GM12878 (cell line): ENCODE measurements around the gene UXT. TPM values are rescaled to one million over a fixed set of nuclear protein-coding genes. Genes with fewer than 3 reads are reported as not detected.

ENCODE experiments used
- BHLHE40 ChIP-seq, 2 experiments: fragments of 450-650 bp in 1 of 2; IDR thresholded peaks; 2 replicates each; pipeline ENCODE4 v1.6.1; 2011 to 2017; ENCODE audit warnings: low read depth in 2 of 2, borderline replicate concordance in 1 of 2, improper control_type of control experiment in 1 of 2, low read length in 1 of 2, mild to moderate bottlenecking in 1 of 2
- CEBPB ChIP-seq, 2 experiments: fragments of 150-350 bp in 1 of 2; IDR thresholded peaks; 2 replicates each; pipeline ENCODE4 v1.6.1; 2012 to 2014; ENCODE audit warnings: low read depth in 2 of 2, low read length in 2 of 2, borderline replicate concordance in 1 of 2, inconsistent platforms in 1 of 2
- CHD1 ChIP-seq: IDR thresholded peaks from 2 replicates; pipeline ENCODE4 v1.6.1; 2012; ENCODE audit warnings: low read depth, low read length, improper control_type of control experiment
- KAT2A ChIP-seq: conservative IDR thresholded peaks from 2 replicates; pipeline ENCODE4 v1.6.1; 2011; ENCODE audit warnings: low read depth, low read length; ENCODE audit not compliant: control insufficient read depth
- POLR2A ChIP-seq: IDR thresholded peaks from 2 replicates; pipeline ENCODE4 v1.6.1; 2011; ENCODE audit warnings: low read depth, mild to moderate bottlenecking, low read length
- RB1 ChIP-seq: fragments of 450-650 bp; formaldehyde crosslinking; IDR thresholded peaks from 2 replicates; pipeline ENCODE4 v1.6.1; 2017; ENCODE audit warnings: mild to moderate bottlenecking, borderline replicate concordance
- RCOR1 ChIP-seq: conservative IDR thresholded peaks from 2 replicates; pipeline ENCODE4 v1.6.1; 2012; ENCODE audit warnings: low read depth, low read length, improper control_type of control experiment
- SMARCA5 ChIP-seq: fragments of 450-650 bp; IDR thresholded peaks from 2 replicates; pipeline ENCODE4 v1.6.1; 2017; ENCODE audit warnings: mild to moderate bottlenecking
- SRF ChIP-seq, 2 experiments: IDR thresholded peaks; 2 replicates each; pipeline ENCODE4 v1.6.1; 2011; ENCODE audit warnings: low read depth in 2 of 2, low read length in 2 of 2, mild to moderate bottlenecking in 1 of 2, moderate library complexity in 1 of 2
- ZNF207 ChIP-seq: fragments of 450-650 bp; IDR thresholded peaks from 2 replicates; pipeline ENCODE4 v1.6.1; 2014; ENCODE audit warnings: antibody characterized with exemption, mild to moderate bottlenecking, borderline replicate concordance
- ZNF24 ChIP-seq: fragments of 450-650 bp; IDR thresholded peaks from 2 replicates; pipeline ENCODE4 v1.6.1; 2017; ENCODE audit warnings: antibody characterized with exemption, mild to moderate bottlenecking
- polyA plus RNA-seq, 11 experiments: library from polyadenylated mRNA; depleted of rRNA in 4 of 11; unstranded in 6 of 11; stranded (reverse) in 5 of 11; fragments of >200 nt; fragmentation: Nextera tagmentation in 4 of 11; fragmentation: Illumina TruSeq in 1 of 11; extraction: Ambion mirVana in 4 of 11; extraction: Trizol in 1 of 11; gene quantifications; 1 replicate in 1 of 11; 2 replicates in 10 of 11; pipeline versions ENCODE4 v1.2.1 to v1.2.3, GENCODE V29; 2011 to 2016; ENCODE audit warnings: inconsistent platforms in 2 of 11, missing spikeins in 2 of 11, low read depth in 1 of 11
- total RNA-seq, 4 experiments: library from RNA; depleted of rRNA in 3 of 4; stranded (reverse); fragments of >200 nt in 3 of 4; fragmentation: Illumina TruSeq in 1 of 4; extraction: Trizol in 1 of 4; gene quantifications; 2 replicates each; pipeline versions ENCODE4 v1.2.1 to v1.2.3, GENCODE V29; 2013 to 2021
- TF ChIP-seq, protein P1 (sequence below): fragments of 450-650 bp; IDR thresholded peaks from 2 replicates; pipeline ENCODE4 v1.6.1; 2017; ENCODE audit warnings: borderline replicate concordance
- TF ChIP-seq, protein P2 (sequence below): fragments of 150-350 bp; IDR thresholded peaks from 2 replicates; pipeline ENCODE4 v1.6.1; 2014; ENCODE audit warnings: mild to moderate bottlenecking, low read depth, low read length

The UXT gene
- total and polyA plus RNA-seq, 10 of the 15 experiments (the other 5 are each of a cell fraction or from before 2014, with no cell fraction given) = 105 to 245 (median 206) TPM

DNA sequence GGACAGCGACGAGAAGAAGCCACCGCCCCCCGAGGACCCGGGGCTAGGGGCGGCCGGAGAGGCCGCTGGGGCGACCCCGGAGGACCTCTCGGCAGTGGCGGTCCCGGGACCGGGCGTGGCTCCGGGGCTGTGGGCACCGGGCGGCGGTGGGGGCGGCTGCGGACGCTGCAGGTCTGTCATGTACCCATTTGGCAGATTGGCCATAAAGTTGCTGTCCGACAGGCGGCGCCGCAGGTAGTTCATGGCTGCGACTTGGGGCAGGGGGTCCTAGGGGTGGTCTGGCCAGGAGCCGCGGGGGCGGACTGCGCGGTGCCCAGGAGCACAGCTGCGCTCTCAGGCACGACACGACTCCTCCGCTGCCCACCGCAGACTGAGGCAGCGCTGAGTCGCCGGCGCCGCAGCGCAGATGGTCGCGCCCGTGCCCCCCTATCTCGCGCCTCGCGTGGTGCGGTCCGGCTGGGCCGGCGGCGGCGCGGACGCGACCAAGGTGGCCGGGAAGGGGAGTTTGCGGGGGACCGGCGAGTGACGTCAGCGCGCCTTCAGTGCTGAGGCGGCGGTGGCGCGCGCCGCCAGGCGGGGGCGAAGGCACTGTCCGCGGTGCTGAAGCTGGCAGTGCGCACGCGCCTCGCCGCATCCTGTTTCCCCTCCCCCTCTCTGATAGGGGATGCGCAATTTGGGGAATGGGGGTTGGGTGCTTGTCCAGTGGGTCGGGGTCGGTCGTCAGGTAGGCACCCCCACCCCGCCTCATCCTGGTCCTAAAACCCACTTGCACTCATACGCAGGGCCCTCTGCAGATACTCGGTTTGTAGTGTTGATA, 39.3 kb downstream of the UXT start, which contains the start of gene SYN1 (continued):
- TF ChIP-seq CEBPB (IDR thresholded peaks at IDR 0.05; ENCODE audit: borderline replicate concordance in 1 of 2, low read depth in 2 of 2, low read length in 2 of 2) (no peak), CHD1 (peak; percentile 97), RCOR1 (peak; percentile 70; the same call in 1 of the 2 replicates), ZNF24 (no peak), KAT2A (no peak), BHLHE40 (IDR thresholded peaks at IDR 0.05; ENCODE audit: borderline replicate concordance in 1 of 2, low read depth in 2 of 2, low read length in 1 of 2) (peak; percentile 92 to 96), SRF (IDR thresholded peaks at IDR 0.05; ENCODE audit: low read depth in 2 of 2, low read length in 2 of 2) (0 out of 4 replicates have a peak, but pooled peaks of 1 of the 2 experiments have one; percentile 11), SMARCA5 (peak; percentile 56; the same call in 1 of the 2 replicates), ZNF207 (peak; percentile 65; the same call in 1 of the 2 replicates), RB1 (peak; percentile 73; the same call in 1 of the 2 replicates), POLR2A (no peak)
- TF ChIP-seq, protein P1, sequence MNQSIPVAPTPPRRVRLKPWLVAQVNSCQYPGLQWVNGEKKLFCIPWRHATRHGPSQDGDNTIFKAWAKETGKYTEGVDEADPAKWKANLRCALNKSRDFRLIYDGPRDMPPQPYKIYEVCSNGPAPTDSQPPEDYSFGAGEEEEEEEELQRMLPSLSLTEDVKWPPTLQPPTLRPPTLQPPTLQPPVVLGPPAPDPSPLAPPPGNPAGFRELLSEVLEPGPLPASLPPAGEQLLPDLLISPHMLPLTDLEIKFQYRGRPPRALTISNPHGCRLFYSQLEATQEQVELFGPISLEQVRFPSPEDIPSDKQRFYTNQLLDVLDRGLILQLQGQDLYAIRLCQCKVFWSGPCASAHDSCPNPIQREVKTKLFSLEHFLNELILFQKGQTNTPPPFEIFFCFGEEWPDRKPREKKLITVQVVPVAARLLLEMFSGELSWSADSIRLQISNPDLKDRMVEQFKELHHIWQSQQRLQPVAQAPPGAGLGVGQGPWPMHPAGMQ = no peak
- TF ChIP-seq, protein P2, sequence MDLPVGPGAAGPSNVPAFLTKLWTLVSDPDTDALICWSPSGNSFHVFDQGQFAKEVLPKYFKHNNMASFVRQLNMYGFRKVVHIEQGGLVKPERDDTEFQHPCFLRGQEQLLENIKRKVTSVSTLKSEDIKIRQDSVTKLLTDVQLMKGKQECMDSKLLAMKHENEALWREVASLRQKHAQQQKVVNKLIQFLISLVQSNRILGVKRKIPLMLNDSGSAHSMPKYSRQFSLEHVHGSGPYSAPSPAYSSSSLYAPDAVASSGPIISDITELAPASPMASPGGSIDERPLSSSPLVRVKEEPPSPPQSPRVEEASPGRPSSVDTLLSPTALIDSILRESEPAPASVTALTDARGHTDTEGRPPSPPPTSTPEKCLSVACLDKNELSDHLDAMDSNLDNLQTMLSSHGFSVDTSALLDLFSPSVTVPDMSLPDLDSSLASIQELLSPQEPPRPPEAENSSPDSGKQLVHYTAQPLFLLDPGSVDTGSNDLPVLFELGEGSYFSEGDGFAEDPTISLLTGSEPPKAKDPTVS = no peak
